HG03460 (cell line): ENCODE results near the gene LARP6.
"Not testable (repeated sequence)": the region's sequence is repeated elsewhere in the genome, so short reads cannot be mapped to it uniquely, and the experiment has no call there.

Experiments
- ATAC-seq: cut with Tn5 transposase; IDR thresholded peaks from one replicate; pipeline ENCODE4 v1.9.1; 2021; ENCODE audit not compliant: unreplicated experiment

Gene LARP6

GRCh38 chr15:70831094-70831911, 22.7 kb downstream of the LARP6 start:
- no peak for ATAC-seq

DNA sequence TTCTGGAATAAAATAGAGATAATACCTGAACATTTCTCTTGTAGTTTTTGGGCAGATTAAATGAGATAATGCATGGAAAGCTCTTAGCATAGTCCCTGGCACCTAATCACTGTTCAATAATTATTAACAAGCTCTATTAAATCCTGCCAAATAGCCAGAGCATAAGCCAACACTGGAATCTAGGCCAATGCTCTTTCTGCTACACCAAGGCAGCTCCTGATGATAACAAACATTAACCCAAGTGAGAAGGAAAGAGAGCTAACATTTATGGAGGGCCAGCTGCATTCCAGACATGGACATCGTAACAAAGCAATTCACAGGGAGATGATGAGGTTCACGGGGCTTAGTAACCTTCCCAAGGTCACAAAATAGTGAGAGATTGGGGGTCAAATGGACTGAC, 23.3 kb downstream of the LARP6 start:
- ATAC-seq = no peak

DNA sequence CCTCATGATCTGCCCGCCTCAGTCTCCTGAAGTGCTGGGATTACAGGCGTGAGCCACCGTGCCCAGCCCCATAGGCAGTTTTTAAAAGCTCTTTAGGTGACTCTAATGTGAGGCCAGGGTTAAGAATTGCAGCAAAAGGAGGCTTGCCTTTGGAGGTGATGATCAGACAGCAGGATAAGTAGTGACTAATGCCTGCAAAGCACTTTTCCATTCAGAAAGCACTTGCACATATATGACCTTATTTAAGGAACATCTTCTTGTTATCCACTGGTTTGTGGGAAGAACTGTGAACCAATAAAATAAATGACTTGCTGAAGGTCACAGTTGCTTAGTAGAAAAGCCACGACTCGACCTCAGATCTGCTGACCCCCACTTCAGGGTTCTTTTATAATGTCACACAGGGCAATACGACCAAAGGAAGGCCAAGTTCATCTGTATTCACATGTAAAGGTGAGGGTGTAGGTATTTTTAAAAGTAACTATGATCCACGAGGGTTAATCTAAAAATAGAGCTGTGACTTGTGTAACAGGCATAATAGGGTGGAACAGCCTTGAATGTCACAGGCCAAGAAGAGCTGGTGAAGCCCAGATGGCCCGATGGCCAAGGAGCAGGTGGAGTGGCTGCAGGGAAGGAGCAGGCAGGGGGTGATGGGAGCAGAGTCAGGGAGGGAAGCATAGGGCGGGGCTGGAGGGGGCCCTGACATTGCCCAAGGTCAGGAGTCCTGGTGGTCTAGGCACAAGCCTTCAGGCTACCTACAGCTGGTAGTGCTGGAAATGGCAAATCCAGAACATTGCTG, 24.4 kb downstream of the LARP6 start:
- no peak for ATAC-seq

GRCh38 chr15:70827721-70828120, 26.2 kb downstream of the LARP6 start:
- no peak for ATAC-seq

DNA sequence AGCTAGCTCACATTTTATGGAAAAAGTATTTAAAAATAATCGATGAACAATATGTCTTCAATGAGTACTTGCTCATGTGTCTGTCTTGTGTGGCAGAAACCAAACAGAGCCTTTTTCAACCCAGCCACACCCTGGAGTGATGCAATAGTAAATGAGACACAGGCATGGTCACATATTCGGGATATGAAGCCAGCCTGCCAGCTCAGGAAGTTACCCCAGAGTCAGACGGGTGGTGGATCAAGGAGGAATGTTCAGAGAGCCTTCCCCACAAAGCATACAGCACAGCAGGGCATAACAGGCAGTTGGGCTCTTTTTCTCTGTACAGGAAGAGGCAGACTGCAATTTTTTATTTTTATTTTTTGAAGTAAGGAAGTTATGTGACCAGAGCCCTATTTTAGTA, 27.3 kb downstream of the LARP6 start:
- ATAC-seq = no peak

- ATAC-seq = no peak
Measured at GRCh38 chr15:70825841-70826240, 28.1 kb downstream of the LARP6 start.

GRCh38 chr15:70823196-70823595, 30.8 kb downstream of the LARP6 start:
- no peak for ATAC-seq

DNA sequence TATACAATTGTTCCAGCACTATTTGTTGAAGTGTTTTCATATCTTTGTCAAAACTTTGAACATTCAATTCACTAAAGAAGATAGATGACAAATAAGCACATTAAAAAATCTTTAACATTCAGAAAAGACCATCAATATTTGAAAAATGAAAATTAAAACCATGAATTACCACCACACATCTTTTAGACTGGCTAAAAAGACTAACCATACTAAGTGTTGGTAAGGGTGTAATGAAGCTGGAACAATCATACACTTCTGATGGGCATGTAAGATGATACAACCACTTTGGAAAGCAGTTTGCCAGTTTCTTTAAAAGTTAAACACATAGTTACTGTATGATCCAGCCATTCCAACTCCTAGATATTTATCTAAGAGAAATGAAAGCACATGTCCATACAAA, 33.7 kb downstream of the LARP6 start:
- no peak for ATAC-seq

- ATAC-seq = no peak
Measured at GRCh38 chr15:70818580-70818979, 35.4 kb downstream of the LARP6 start.

DNA sequence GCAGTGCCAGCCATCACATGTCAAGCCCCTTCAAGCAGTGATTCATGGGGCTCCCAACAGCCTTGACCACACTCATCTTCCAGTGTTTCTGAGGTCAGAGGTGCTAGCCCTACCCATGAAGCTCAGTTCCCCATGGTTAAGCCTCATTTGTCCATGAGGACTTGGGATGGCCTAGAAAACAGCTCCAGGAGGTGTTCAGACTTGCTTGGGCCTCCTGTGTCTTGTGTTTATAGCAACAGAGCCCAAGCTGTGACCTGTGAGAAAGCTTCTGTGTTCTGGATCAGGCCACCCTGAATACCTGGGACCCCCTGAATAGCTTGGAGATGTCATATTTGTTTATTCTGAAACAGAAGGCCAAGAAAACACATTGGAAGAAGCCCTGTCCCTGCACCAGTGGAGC, 36.7 kb downstream of the LARP6 start:
- no peak for ATAC-seq

DNA sequence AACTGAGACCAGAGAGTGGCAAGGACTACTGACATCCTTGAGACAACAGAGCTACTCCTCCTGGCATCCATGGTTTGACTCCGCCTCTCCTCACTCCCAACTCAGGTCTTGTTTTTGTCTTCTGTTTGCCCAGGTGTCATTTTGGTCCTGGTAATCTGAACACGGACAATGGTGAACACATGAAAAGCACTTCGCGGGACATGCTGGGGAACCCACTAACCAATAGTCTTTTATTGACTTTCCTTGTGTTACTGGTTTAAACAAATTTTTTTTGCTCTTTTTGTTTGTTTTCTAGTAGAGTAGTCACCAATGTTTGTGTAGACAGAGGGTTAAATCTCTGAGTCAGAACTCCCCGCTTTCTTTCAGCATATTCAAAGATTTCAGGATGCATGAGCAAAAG, 38.4 kb downstream of the LARP6 start:
- ATAC-seq = no peak

GRCh38 chr15:70815011-70815410, 38.9 kb downstream of the LARP6 start:
- not testable (repeated sequence) for ATAC-seq

- no peak for ATAC-seq
Measured at GRCh38 chr15:70812827-70813364, 41.1 kb downstream of the LARP6 start.

- no peak for ATAC-seq
Measured at GRCh38 chr15:70810916-70811578, 42.9 kb downstream of the LARP6 start.

DNA sequence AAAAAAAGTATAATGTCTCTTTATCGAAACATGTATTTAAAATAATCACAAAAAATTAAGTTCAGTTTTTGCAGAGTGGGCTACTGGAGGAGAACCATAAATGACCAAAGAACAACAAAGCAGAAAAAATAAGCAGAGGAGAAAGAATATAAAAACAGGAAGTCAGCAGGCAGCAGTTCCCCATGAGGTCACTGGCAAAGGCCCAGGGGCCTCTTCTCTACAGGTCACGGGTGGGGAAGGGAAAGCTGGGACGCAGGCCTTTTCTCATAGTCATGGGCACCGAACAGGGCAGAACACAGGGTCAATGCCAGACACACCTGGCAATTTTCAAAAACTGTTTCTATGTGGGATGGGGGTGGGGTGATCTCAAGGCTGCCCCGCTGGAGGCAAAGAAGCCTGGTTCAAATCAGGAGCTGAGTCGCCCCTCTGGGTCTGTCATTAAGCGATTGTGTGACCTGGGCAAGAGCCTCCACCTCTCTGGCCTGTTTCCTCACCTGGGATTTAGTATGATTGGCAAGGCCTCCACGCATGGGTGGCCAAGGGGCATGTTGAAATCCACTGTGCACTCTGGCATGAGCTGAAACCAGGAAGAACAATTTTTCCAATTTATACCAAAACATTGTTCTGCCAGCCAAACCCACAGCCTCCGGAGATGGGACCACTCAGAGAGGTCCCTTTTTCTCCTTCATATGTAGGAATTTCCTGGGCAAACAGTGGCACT, 46.8 kb downstream of the LARP6 start:
- no peak for ATAC-seq

- not testable (repeated sequence) for ATAC-seq
Measured at GRCh38 chr15:70804388-70804787, 49.6 kb downstream of the LARP6 start.

DNA sequence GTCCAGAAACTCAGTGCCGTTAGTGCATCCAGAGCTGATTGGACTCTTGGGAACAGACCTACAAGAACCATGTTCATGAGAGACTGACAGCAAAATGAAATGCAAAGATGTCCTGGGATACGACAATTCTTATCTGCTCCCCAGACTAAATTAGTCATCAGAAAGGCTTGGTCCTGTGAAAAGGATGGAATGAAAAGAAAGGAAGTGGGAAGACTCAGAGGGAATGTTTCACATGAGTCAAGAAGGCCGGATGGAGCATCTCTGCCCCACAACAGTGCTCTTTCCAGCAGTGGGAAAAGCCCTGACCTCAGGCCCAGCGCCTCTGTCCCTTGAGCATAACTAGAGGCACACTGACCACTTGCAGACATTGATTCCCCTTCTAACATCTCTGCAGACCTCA, 51.3 kb downstream of the LARP6 start:
- ATAC-seq = no peak

DNA sequence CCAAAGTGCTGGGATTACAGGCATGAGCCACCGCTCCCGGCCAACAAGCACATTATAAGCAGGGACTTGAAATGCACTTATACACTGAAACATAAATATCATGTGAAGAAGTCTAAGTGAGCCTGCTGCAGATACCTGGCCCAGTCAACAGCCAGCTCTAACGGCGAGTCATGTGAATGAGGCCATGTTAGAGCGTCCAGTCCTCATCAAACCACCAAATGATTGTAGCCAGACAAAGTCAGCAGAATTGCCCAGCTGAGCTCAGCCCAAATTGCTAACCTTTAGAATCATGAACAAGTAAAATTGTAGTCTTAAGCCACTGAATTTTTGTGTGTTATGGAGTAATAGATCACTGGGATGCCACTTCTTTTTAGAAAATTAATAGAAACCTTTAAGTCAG, 52.8 kb downstream of the LARP6 start:
- no peak for ATAC-seq

- ATAC-seq = no peak
Measured at GRCh38 chr15:70799667-70800450, 54.1 kb downstream of the LARP6 start.

DNA sequence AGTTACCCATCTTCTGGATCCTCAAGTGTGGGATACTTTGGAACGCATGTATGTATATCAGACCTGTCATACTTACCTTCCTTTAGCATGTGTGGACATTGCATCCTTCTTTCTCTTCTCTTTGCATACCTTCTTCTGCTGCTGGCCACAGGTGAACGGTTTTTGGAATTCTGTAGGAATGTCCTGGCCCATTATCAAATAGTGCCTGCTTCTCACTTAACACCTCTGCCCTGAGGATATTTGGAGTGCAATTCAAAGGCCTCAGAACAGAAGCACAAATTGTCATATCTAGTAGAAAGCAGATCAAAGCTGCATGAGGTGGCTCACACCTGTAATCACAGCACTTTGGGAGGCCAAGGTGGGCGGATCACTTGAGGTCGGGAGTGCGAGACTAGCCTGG, 56.5 kb downstream of the LARP6 start:
- ATAC-seq = no peak
